ENCODE measurements around the gene C2orf92.

The C2orf92 gene

GRCh38 chr2:97724946-97725688 lies 55.6 kb downstream of the C2orf92 start:
- H3K36me3 ChIP-seq (ENCODE audit: insufficient read depth, low read length) = no peaks in the 10 kb centered on the region
- no peaks in the 10 kb centered on the region for H3K9me3 ChIP-seq (ENCODE audit: low read depth, low read length)
- no peak overlapping the region for H3K4me3 ChIP-seq
- H3K27ac ChIP-seq = no peak overlapping the region
- no peak for DNase-seq (ENCODE audit: low read depth, low spot score)
- TF ChIP-seq POLR2AphosphoS5 (IDR thresholded peaks at IDR 0.05; ENCODE audit: borderline replicate concordance, low read depth, low read length) = no peak
- no peak for TF ChIP-seq EZH2 (IDR thresholded peaks at IDR 0.05)
- no peak for TF ChIP-seq FOXP2 (optimal IDR thresholded peaks at IDR 0.05; ENCODE audit: control extremely low read depth, extremely low read length, insufficient read depth)
- H3K9ac ChIP-seq (ENCODE audit: insufficient read length) = no peak overlapping the region

GRCh38 chr2:97726261-97727064 lies 57.0 kb downstream of the C2orf92 start:
- TF ChIP-seq FOXP2 (optimal IDR thresholded peaks at IDR 0.05; ENCODE audit: control extremely low read depth, extremely low read length, insufficient read depth) (no peak), POLR2AphosphoS5 (IDR thresholded peaks at IDR 0.05; ENCODE audit: borderline replicate concordance, low read depth, low read length) (no peak)
- H3K4me3 ChIP-seq = no peak overlapping the region
- H3K36me3 ChIP-seq (ENCODE audit: insufficient read depth, low read length) = no peaks in the 10 kb centered on the region
- H3K27ac ChIP-seq = no peak overlapping the region
- DNase-seq (ENCODE audit: low read depth, low spot score) = no peak
- no peaks in the 10 kb centered on the region for H3K9me3 ChIP-seq (ENCODE audit: low read depth, low read length)
- H3K9ac ChIP-seq (ENCODE audit: insufficient read length) = no peak overlapping the region

- H3K36me3 ChIP-seq (ENCODE audit: insufficient read depth, low read length) = no peaks in the 10 kb centered on the region
Observed at GRCh38 chr2:97727296-97727695, 57.8 kb downstream of the C2orf92 start.

GRCh38 chr2:97728091-97728731 lies 58.7 kb downstream of the C2orf92 start:
- Histone ChIP-seq H3K9ac (ENCODE audit: insufficient read length) (no peak overlapping the region), H3K36me3 (ENCODE audit: insufficient read depth, low read length) (no peaks in the 10 kb centered on the region)

More at GRCh38 chr2:97727296-97727695, 57.8 kb downstream of the C2orf92 start:
- no peak overlapping the region for H3K4me3 ChIP-seq
- H3K9me3 ChIP-seq (ENCODE audit: low read depth, low read length) = no peaks in the 10 kb centered on the region
- H3K27ac ChIP-seq = no peak overlapping the region
- TF ChIP-seq EZH2 (IDR thresholded peaks at IDR 0.05) (no peak), FOXP2 (optimal IDR thresholded peaks at IDR 0.05; ENCODE audit: control extremely low read depth, extremely low read length, insufficient read depth) (no peak), POLR2AphosphoS5 (IDR thresholded peaks at IDR 0.05; ENCODE audit: borderline replicate concordance, low read depth, low read length) (no peak)
- no peak for DNase-seq (ENCODE audit: low read depth, low spot score)
- no peak overlapping the region for H3K9ac ChIP-seq (ENCODE audit: insufficient read length)

GRCh38 chr2:97730245-97730644 lies 60.7 kb downstream of the C2orf92 start:
- no peak for DNase-seq (ENCODE audit: low read depth, low spot score)
- no peak overlapping the region for H3K4me3 ChIP-seq
- H3K9me3 ChIP-seq (ENCODE audit: low read depth, low read length) = no peaks in the 10 kb centered on the region
- no peak overlapping the region for H3K9ac ChIP-seq (ENCODE audit: insufficient read length)
- H3K27ac ChIP-seq = no peak overlapping the region
- TF ChIP-seq POLR2AphosphoS5 (IDR thresholded peaks at IDR 0.05; ENCODE audit: borderline replicate concordance, low read depth, low read length) (no peak), EZH2 (IDR thresholded peaks at IDR 0.05) (no peak), FOXP2 (optimal IDR thresholded peaks at IDR 0.05; ENCODE audit: control extremely low read depth, extremely low read length, insufficient read depth) (no peak)
- H3K36me3 ChIP-seq (ENCODE audit: insufficient read depth, low read length) = no peaks in the 10 kb centered on the region

More at GRCh38 chr2:97728091-97728731, 58.7 kb downstream of the C2orf92 start:
- TF ChIP-seq EZH2 (IDR thresholded peaks at IDR 0.05) (no peak), POLR2AphosphoS5 (IDR thresholded peaks at IDR 0.05; ENCODE audit: borderline replicate concordance, low read depth, low read length) (no peak), FOXP2 (optimal IDR thresholded peaks at IDR 0.05; ENCODE audit: control extremely low read depth, extremely low read length, insufficient read depth) (no peak)
- no peaks in the 10 kb centered on the region for H3K9me3 ChIP-seq (ENCODE audit: low read depth, low read length)
- H3K4me3 ChIP-seq = no peak overlapping the region
- DNase-seq (ENCODE audit: low read depth, low spot score) = no peak
- H3K27ac ChIP-seq = no peak overlapping the region

- no peak overlapping the region for H3K4me3 ChIP-seq
- no peak for DNase-seq (ENCODE audit: low read depth, low spot score)
- H3K36me3 ChIP-seq (ENCODE audit: insufficient read depth, low read length) = no peaks in the 10 kb centered on the region
- H3K9me3 ChIP-seq (ENCODE audit: low read depth, low read length) = no peaks in the 10 kb centered on the region
- no peak overlapping the region for H3K27ac ChIP-seq
- TF ChIP-seq POLR2AphosphoS5 (IDR thresholded peaks at IDR 0.05; ENCODE audit: borderline replicate concordance, low read depth, low read length) (no peak), EZH2 (IDR thresholded peaks at IDR 0.05) (no peak), FOXP2 (optimal IDR thresholded peaks at IDR 0.05; ENCODE audit: control extremely low read depth, extremely low read length, insufficient read depth) (no peak)
- no peak overlapping the region for H3K9ac ChIP-seq (ENCODE audit: insufficient read length)
Observed at GRCh38 chr2:97731274-97732020, 61.9 kb downstream of the C2orf92 start.

GRCh38 chr2:97732436-97733340 lies 63.2 kb downstream of the C2orf92 start:
- Histone ChIP-seq H3K9me3 (ENCODE audit: low read depth, low read length) (no peaks in the 10 kb centered on the region), H3K36me3 (ENCODE audit: insufficient read depth, low read length) (no peaks in the 10 kb centered on the region), H3K4me3 (no peak overlapping the region), H3K9ac (ENCODE audit: insufficient read length) (no peak overlapping the region), H3K27ac (no peak overlapping the region)
- no peak for DNase-seq (ENCODE audit: low read depth, low spot score)
- TF ChIP-seq FOXP2 (optimal IDR thresholded peaks at IDR 0.05; ENCODE audit: control extremely low read depth, extremely low read length, insufficient read depth) = no peak
- TF ChIP-seq EZH2 (IDR thresholded peaks at IDR 0.05) = no peak

All from SK-N-MC (cell line).